ENCODE data around the gene TXNRD1.

TXNRD1 gene

DNA sequence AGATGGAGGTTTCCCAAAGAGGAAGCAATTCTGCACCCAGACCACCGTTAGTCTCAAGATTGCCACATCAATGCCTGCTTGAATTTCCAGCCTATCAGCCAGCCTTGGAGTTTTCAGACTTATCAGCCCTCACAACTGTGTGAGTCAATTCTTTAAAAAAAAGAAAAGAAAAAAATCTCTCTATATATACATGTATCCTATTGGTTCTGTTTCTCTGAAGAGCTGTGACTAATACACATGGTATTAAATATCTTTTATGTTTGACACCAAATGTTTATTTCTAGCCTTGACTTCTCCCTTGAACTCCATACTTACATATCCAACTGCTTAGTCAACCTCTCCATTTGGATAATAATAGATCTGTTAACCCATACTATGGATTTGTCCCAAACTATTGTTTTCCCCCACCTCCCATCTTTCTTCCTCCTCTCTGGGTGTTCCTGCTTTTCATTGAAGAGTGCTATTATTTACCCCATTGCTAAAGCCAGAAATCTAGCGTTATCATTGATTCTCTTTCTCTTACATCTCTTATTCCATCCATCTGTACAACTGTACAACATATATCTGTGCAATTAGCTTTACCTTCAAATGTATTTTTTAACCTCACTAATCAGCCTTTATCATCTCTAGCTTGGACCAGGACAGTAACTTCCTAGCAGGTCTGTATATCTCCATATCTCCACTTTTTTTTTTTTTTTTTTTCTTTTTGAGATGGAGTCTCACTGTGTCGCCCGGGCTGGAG, 65.3 kb downstream of the TXNRD1 start:
- no peak for DNase-seq (ENCODE audit: low read depth, low spot score)

DNA sequence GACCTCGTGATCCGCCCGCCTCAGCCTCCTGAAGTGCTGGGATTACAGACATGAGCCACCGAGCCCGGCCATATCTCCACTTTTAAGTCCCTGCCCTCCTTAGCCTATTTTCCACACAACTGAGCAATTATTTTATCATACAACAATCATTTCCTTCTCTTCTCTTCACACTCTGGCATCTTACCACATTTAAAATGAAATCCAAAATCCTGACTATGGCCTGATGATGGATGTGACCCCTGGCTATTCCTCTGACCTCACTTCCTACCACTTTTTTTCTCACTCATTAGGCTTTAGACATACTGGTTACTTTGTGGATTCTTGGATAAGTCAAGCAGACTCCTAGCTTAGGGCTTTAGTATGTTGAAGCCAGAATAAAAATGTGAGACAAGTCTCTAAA, 66.1 kb downstream of the TXNRD1 start:
- DNase-seq (ENCODE audit: low read depth, low spot score), result no peak

DNA sequence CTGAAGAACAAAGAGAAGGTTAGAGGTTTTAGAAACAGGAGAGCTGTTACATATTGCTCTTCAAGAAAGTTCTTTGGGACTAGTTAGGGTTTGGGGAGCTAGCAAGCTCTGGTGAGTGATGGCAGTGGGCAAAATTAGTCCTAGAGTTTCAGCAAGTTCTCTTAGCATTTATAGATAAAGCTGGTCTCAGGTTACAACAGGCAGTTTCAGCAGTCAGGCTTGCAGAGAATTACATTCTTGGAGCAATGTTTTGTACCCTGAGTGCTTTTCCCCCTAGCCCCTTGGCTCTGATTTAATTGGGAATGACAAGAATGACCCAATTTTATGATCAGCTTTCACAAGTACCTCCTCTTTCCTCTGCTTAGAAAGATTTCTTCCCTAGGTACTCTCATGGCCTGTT, 66.5 kb downstream of the TXNRD1 start:
- no peak for DNase-seq (ENCODE audit: low read depth, low spot score)

GRCh38 chr12:104285740-104286515, 70.3 kb downstream of the TXNRD1 start:
- DNase-seq (ENCODE audit: low read depth, low spot score), result no peak

GRCh38 chr12:104286516-104287482, 71.2 kb downstream of the TXNRD1 start:
- DNase-seq (ENCODE audit: low read depth, low spot score), result peak; percentile 99

- DNase-seq (ENCODE audit: low read depth, low spot score), result peak; percentile 98
Observed at GRCh38 chr12:104288635-104289274, 73.2 kb downstream of the TXNRD1 start.

- DNase-seq (ENCODE audit: low read depth, low spot score), result no peak
Observed at GRCh38 chr12:104290320-104290719, 74.7 kb downstream of the TXNRD1 start.

GRCh38 chr12:104290855-104291254, 75.3 kb downstream of the TXNRD1 start:
- DNase-seq (ENCODE audit: low read depth, low spot score), result no peak

DNA sequence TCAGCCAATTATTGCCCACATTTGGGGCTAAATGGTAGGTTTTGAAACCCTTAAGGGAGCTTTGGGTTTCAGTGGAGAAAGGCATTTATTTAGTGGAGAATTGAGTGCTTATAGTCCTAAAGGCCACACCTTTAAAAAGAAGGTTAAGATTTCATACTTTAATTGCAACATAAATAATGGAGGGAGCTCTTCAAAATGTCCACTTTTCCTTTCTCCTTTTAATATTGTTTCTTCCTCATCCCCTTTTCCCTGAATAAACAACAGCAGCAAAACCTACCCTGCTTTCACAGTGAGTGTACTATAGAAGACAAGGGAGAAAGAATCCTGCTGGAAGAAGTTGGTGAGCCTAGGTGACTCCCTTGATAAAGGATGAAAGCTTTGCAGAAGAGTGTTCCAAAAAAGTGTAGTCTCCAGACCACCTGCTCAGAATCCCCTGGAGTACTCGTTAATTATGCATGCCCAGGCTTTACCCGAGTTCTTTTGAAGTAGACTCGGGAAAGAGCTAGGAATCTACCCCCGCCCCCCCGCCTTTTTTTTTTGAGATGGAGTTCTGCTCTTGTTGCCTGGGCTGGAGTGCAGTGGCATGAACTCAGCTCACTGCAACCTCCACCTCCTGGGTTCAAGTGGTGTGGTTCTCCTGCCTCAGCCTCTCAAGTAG, 76.4 kb downstream of the TXNRD1 start:
- peak; percentile 65 for DNase-seq (ENCODE audit: low read depth, low spot score)

DNA sequence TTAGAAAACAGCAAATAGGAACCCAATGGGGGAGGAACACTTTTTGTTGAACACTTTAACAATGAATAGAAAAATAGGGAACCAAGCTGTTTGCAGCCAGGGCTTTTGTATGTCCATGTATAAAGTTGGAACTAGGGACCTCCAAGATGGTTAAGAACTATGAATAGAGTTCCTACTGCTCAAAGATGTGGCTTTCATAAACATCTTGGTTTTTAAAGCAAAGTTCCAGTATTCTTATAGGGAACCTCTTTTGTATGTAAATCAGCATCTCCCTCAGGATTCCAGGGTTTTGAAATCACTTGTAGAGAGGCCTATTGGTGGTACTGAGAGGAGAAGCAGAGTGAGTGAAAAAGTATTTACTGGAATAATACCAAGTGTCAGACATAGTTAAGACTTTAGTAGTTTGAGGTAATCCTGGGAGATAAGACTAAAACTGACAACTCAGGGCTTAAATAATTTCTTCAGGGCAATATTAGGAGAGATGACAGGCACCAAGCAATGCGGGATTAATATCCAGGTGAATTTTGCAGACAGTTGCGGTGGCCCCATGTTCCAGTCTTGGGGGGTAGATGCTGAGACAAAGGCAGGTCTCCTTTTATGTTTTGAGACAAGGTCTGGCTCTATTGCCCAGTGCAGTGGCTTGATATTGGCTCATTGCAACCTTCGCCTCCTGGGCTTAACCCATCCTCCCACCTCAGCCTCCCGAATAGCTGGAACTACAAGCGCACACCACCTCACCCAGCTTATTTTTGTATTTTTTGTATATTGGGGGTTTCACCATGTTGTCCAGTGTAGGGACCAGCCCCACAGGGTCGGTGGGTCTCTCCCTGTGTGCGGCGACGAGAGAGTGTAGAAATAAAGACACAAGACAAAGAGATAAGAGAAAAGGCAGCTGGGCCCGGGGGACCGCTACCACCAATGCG, 77.6 kb downstream of the TXNRD1 start:
- DNase-seq (ENCODE audit: low read depth, low spot score), result no peak

- DNase-seq (ENCODE audit: low read depth, low spot score), result peak; percentile 75
Observed at GRCh38 chr12:104294158-104294859, 78.7 kb downstream of the TXNRD1 start.

- DNase-seq (ENCODE audit: low read depth, low spot score), result peak; percentile 83
Observed at GRCh38 chr12:104294927-104295668, 79.5 kb downstream of the TXNRD1 start.

GRCh38 chr12:104295954-104296353, 80.4 kb downstream of the TXNRD1 start:
- no peak for DNase-seq (ENCODE audit: low read depth, low spot score)

GRCh38 chr12:104296718-104297117, 81.1 kb downstream of the TXNRD1 start:
- no peak for DNase-seq (ENCODE audit: low read depth, low spot score)

DNA sequence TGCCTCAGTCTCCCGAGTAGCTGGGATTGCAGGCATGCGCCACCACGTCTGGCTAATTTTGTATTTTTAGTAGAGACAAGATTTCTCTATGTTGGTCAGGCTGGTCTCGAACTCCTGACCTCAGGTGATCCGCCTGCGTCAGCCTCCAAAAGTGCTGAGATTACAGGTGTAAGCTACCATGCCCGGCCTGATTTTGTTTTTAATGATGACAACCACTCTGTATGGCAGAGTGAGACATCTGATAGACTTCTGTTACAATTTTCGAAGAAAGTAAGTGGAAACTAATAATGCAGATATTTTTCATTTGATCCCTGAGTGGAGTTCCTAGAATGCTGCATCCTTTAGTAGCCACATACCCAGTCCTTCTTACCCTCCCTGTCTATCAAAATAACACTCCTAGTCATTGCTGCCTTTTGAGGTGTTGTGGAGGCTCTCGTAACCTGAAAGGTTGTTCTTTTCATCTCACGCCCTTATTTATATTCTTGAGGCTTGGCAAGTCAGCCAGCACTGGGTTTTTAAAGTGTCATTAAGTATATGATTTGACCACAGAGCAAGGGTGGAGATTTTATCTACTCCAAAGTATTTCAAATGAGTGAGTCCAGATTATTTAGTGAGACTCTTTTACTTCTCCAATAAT, 82.0 kb downstream of the TXNRD1 start:
- DNase-seq (ENCODE audit: low read depth, low spot score), result no peak

- no peak for DNase-seq (ENCODE audit: low read depth, low spot score)
Observed at GRCh38 chr12:104299842-104300481, 84.4 kb downstream of the TXNRD1 start.

GRCh38 chr12:104303538-104304151, 88.1 kb downstream of the TXNRD1 start, which contains the start of gene EID3:
TSS of gene EID3 (plus strand) at chr12:104303739. CDS start at chr12:104303935, 196 bp downstream.
- DNase-seq (ENCODE audit: low read depth, low spot score), result peak; percentile 90
